ENCODE measurements around the gene TMEM198.

- TF ChIP-seq ZBTB33 (CRISPR knock-in tag; IDR thresholded peaks at IDR 0.05) = no peak
- TF ChIP-seq TAF1 (IDR thresholded peaks at IDR 0.05; ENCODE audit: control insufficient read depth, extremely low read depth, insufficient read depth, low read length, severe bottlenecking) = no peak
- TF ChIP-seq POLR2A (conservative IDR thresholded peaks at IDR 0.05) = no peak; the same call in 1 of the 2 replicates
- TF ChIP-seq PML (IDR thresholded peaks at IDR 0.05; ENCODE audit: low read length) = peak; percentile 43; the same call in 1 of the 2 replicates
- peak; percentile 76 to 88 (median 79) for TF ChIP-seq CTCF (IDR thresholded peaks at IDR 0.05 in 2 of 3, conservative IDR thresholded peaks at IDR 0.05 in 1 of 3; ENCODE audit: insufficient read depth in 2 of 3, low read depth in 1 of 3, low read length in 3 of 3)
- no peak for TF ChIP-seq PHTF2 (CRISPR knock-in tag; IDR thresholded peaks at IDR 0.05)
- no peak for TF ChIP-seq CHD4 (IDR thresholded peaks at IDR 0.05; ENCODE audit: insufficient read depth, insufficient replicate concordance, low read depth, low read length, poor library complexity, severe bottlenecking)
- peak; percentile 96 to 100 for TF ChIP-seq MAZ (CRISPR knock-in tag; conservative IDR thresholded peaks at IDR 0.05 in 1 of 2, IDR thresholded peaks at IDR 0.05 in 1 of 2)
These were observed 22.6 kb upstream of the TMEM198 start for GRCh38 chr2:219521066-219521880.

Data from K562 (cell line).